ENCODE results near the gene PLEKHA5.

DNA sequence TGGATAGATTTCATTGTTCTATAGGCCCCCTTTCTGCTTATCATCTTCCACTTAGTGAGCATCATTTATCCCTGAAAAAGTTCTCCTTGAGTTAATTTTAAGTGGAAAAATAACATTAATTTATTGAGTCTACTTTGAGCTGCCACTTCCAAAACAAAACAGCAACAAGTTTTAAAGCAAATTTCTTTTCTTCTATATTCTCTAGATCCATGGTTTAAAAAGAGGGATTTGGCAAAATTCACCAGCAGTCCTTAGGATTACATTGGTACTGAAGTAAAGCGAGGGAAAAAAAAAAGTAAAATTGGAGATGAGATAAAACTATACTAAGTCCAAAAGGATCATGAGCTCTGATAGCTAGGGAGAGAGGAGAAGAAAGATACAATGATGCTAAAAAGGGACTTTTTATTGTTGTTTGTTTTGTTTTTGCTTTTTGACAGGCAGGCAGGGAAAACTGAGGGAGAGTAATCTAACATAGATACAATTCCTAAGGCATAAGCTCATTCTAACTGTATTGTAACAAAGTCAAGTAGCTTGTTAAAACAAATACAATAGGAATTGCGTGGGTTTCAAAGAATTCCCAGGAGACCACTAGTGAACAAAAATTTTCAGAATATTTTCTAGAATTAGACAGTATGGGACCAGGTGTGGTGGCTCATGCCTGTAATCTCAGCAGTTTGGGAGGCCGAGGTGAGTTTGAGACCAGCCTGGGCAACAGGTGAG lies 19.2 kb upstream of the PLEKHA5 start:
- TF ChIP-seq, protein P1, sequence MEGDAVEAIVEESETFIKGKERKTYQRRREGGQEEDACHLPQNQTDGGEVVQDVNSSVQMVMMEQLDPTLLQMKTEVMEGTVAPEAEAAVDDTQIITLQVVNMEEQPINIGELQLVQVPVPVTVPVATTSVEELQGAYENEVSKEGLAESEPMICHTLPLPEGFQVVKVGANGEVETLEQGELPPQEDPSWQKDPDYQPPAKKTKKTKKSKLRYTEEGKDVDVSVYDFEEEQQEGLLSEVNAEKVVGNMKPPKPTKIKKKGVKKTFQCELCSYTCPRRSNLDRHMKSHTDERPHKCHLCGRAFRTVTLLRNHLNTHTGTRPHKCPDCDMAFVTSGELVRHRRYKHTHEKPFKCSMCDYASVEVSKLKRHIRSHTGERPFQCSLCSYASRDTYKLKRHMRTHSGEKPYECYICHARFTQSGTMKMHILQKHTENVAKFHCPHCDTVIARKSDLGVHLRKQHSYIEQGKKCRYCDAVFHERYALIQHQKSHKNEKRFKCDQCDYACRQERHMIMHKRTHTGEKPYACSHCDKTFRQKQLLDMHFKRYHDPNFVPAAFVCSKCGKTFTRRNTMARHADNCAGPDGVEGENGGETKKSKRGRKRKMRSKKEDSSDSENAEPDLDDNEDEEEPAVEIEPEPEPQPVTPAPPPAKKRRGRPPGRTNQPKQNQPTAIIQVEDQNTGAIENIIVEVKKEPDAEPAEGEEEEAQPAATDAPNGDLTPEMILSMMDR (IDR thresholded peaks at IDR 0.05; ENCODE audit: low read depth, low read length): no peak
- TF ChIP-seq EZH2phosphoT487 (IDR thresholded peaks at IDR 0.05; ENCODE audit: low read depth): no peak

All from OCI-LY3 (cell line).